ENCODE data around the gene H1-8.

The H1-8 gene

DNA sequence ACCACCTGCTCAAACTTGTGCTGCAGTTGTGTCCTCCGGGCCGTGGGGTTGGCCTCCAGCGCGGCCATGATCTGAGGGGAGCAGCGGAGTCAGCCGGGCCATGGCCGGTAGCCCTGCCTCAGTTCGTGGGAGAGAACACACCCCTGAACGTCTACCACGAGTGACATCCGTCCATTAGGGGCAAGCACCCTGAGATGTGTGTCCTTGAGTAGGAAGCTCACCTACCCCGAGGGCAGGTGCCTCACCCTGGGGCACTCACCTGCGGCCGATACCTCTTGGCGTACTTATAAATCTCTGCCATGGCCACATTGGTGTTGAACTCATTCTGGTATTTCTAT, 13.4 kb downstream of the H1-8 start:
- no peak overlapping the region for H3K27ac Mint-ChIP-seq (ENCODE audit: low read depth)
- no peak overlapping the region for H3K4me3 Mint-ChIP-seq
- H3K9me3 Mint-ChIP-seq, result no peaks in the 10 kb centered on the region
- no peak for DNase-seq (ENCODE audit: low spot score in 2 of 2)
- no peak for ATAC-seq (replicated peaks; ENCODE audit: extremely low read depth, poor library complexity, severe bottlenecking)
- H3K4me1 Mint-ChIP-seq, result peaks cover 42% of the 10 kb centered on the region
- H3K36me3 Mint-ChIP-seq (ENCODE audit: insufficient read depth), result peaks cover 16% of the 10 kb centered on the region
- no peaks in the 10 kb centered on the region for H3K27me3 Mint-ChIP-seq

GRCh38 chr3:129556890-129557547, 14.0 kb downstream of the H1-8 start:
- ATAC-seq (replicated peaks; ENCODE audit: extremely low read depth, poor library complexity, severe bottlenecking), result no peak
- no peaks in the 10 kb centered on the region for H3K27me3 Mint-ChIP-seq
- no peak overlapping the region for H3K27ac Mint-ChIP-seq (ENCODE audit: low read depth)
- peaks cover 16% of the 10 kb centered on the region for H3K36me3 Mint-ChIP-seq (ENCODE audit: insufficient read depth)
- no peaks in the 10 kb centered on the region for H3K9me3 Mint-ChIP-seq
- no peak overlapping the region for H3K4me3 Mint-ChIP-seq
- H3K4me1 Mint-ChIP-seq, result peaks cover 42% of the 10 kb centered on the region
- DNase-seq (ENCODE audit: low spot score in 2 of 2), result no peak

DNA sequence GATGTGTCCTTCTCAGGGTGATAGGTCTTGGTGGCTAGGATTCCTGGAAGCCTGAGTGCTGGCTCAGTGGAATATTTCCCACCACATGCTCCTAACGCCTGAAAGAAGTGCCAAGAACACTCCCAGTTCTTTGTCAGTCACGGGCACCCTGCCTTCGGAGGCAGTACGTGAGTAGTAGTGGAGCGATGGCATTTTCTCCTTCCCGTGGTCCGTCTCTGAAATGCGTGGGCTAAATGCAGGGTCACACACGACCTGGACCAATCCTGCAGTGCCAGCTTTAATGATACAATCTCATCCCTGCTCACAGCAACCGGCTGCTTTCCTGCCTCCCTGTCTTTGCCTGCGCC, 14.5 kb downstream of the H1-8 start:
- DNase-seq (ENCODE audit: low spot score in 2 of 2), result no peak
- Mint-ChIP-seq H3K27me3 (no peaks in the 10 kb centered on the region), H3K27ac (ENCODE audit: low read depth) (peak overlapping the region; percentile 71), H3K36me3 (ENCODE audit: insufficient read depth) (peaks cover 16% of the 10 kb centered on the region), H3K9me3 (no peaks in the 10 kb centered on the region), H3K4me3 (peak overlapping the region; percentile 51), H3K4me1 (peaks cover 40% of the 10 kb centered on the region)
- no peak for ATAC-seq (replicated peaks; ENCODE audit: extremely low read depth, poor library complexity, severe bottlenecking)

- Mint-ChIP-seq H3K27me3 (no peaks in the 10 kb centered on the region), H3K4me1 (peaks cover 33% of the 10 kb centered on the region), H3K27ac (ENCODE audit: low read depth) (peak overlapping the region; percentile 71), H3K36me3 (ENCODE audit: insufficient read depth) (peaks cover 16% of the 10 kb centered on the region), H3K9me3 (no peaks in the 10 kb centered on the region), H3K4me3 (peak overlapping the region; percentile 51)
- peak; percentile 79 for ATAC-seq (replicated peaks; ENCODE audit: extremely low read depth, poor library complexity, severe bottlenecking)
- no peak for DNase-seq (ENCODE audit: low spot score in 2 of 2)
Observed at GRCh38 chr3:129558081-129558771, 15.3 kb downstream of the H1-8 start.

DNA sequence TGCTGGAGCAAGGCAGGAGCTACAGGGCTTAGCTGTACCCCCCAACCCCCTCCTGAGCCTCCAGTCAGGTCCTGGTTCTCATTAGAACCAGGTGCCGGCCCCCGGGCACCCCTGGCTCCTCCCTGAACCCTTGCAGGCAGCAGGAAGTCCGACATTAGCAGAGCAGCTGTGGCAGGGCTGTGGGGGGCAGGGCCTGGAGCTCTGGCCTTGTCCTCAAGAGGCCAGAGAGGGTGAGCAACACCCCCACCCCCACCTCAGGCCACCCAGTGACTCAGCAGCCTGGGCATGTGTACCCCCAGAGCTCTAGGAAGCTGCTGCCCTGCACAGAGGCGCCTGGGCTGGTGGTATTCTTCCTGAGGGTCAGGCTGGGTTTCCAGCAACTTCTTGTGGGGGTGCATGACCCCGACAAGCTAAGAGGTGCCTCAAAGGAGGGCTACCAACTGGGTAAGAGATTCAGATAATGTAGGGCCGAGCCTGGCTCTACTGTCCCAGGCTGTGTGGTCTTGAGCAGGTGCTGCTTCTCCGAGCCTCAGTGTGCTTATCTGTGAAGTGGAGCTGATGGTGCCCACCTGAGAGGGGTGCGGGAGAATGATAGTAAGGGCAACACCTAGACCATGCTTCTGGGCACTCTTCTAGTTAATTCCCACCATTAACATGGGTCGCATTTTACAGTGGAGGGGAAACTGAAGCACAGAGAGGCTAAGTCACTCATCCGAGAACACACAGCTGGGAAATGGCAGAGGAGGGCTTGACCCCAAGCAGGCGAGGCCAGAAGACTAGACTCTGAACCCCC, 16.0 kb downstream of the H1-8 start:
- no peak for DNase-seq (ENCODE audit: low spot score in 2 of 2)
- Mint-ChIP-seq H3K4me1 (peaks cover 26% of the 10 kb centered on the region), H3K27ac (ENCODE audit: low read depth) (peak overlapping the region; percentile 71), H3K36me3 (ENCODE audit: insufficient read depth) (peaks cover 13% of the 10 kb centered on the region), H3K4me3 (no peak overlapping the region), H3K9me3 (no peaks in the 10 kb centered on the region), H3K27me3 (no peaks in the 10 kb centered on the region)
- peak; percentile 7 for ATAC-seq (replicated peaks; ENCODE audit: extremely low read depth, poor library complexity, severe bottlenecking)

DNA sequence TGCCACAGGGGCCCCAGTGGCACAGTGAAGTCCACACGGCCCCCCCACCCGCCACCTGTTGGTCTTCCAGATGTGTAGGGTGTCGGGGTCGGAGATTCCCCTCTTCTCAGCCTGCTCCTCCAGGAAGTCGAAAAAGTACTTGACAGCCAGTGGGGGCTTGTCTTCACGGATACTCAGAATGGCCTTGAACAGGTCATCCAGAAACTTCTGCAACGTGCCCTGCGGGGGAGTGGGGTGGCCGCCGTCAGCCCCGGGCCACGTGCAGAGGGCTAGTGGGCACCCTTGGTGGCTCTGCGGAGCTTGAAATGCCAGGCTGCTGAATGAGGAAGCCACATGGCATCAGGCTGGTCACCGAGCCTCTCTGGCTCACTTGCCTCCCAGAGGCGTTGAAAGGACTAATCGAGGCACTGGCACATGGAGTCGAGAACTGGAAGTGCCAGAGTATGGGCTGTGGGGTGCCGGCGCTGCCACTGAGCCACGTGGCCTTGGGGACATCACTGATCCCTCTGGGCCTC, 16.6 kb downstream of the H1-8 start:
- H3K27me3 Mint-ChIP-seq, result no peaks in the 10 kb centered on the region
- ATAC-seq (replicated peaks; ENCODE audit: extremely low read depth, poor library complexity, severe bottlenecking), result no peak
- DNase-seq (ENCODE audit: low spot score in 2 of 2), result no peak
- no peak overlapping the region for H3K4me3 Mint-ChIP-seq
- peaks cover 13% of the 10 kb centered on the region for H3K36me3 Mint-ChIP-seq (ENCODE audit: insufficient read depth)
- no peaks in the 10 kb centered on the region for H3K9me3 Mint-ChIP-seq
- H3K4me1 Mint-ChIP-seq, result peaks cover 19% of the 10 kb centered on the region
- no peak overlapping the region for H3K27ac Mint-ChIP-seq (ENCODE audit: low read depth)

GRCh38 chr3:129560269-129560787, 17.4 kb downstream of the H1-8 start:
- Mint-ChIP-seq H3K9me3 (no peaks in the 10 kb centered on the region), H3K4me3 (no peak overlapping the region), H3K27me3 (no peaks in the 10 kb centered on the region), H3K4me1 (peaks cover 19% of the 10 kb centered on the region), H3K27ac (ENCODE audit: low read depth) (peak overlapping the region; percentile 67), H3K36me3 (ENCODE audit: insufficient read depth) (peaks cover 12% of the 10 kb centered on the region)
- ATAC-seq (replicated peaks; ENCODE audit: extremely low read depth, poor library complexity, severe bottlenecking), result no peak
- no peak for DNase-seq (ENCODE audit: low spot score in 2 of 2)

GRCh38 chr3:129560911-129561594, 18.1 kb downstream of the H1-8 start:
- ATAC-seq (replicated peaks; ENCODE audit: extremely low read depth, poor library complexity, severe bottlenecking) (no peak), DNase-seq (ENCODE audit: low spot score in 2 of 2) (no peak)
- Mint-ChIP-seq H3K36me3 (ENCODE audit: insufficient read depth) (peaks cover 11% of the 10 kb centered on the region), H3K9me3 (no peaks in the 10 kb centered on the region), H3K27ac (ENCODE audit: low read depth) (peak overlapping the region; percentile 67), H3K4me3 (no peak overlapping the region), H3K4me1 (peaks cover 19% of the 10 kb centered on the region), H3K27me3 (no peaks in the 10 kb centered on the region)

DNA sequence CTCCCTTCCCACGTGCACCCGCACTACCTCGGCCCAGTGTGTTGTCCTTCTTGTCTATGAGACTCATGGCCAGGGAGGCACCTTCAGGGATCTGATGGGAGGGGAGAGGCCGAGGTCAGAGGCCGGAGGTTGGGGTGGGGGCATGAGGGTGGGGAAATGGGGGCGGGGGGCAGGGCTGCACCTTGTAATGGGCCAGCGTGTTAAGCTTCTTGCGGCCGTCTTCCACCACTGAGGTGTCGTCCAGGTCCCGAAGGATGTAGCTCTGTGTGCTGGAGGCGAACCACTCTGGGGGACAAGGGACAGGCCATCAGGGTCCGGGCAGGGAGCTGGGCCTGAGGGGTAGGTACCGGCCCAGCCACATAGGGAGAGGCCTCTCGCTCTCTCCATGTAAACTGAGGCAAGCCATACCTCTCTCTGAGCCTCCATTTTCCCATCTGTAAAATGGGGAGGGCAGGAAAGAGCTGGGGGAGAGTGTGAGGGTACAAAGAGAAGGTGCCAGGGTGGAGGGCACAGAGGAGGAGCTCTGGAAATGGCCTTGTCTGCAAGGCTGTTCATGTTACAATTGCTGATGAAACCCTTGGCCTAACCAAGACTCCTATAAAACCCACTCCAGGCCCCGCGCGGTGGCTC, 18.8 kb downstream of the H1-8 start:
- ATAC-seq (replicated peaks; ENCODE audit: extremely low read depth, poor library complexity, severe bottlenecking), result no peak
- no peak overlapping the region for H3K27ac Mint-ChIP-seq (ENCODE audit: low read depth)
- no peaks in the 10 kb centered on the region for H3K9me3 Mint-ChIP-seq
- no peak overlapping the region for H3K4me3 Mint-ChIP-seq
- peaks cover 26% of the 10 kb centered on the region for H3K4me1 Mint-ChIP-seq
- H3K27me3 Mint-ChIP-seq, result no peaks in the 10 kb centered on the region
- no peak for DNase-seq (ENCODE audit: low spot score in 2 of 2)
- peaks cover 9% of the 10 kb centered on the region for H3K36me3 Mint-ChIP-seq (ENCODE audit: insufficient read depth)

DNA sequence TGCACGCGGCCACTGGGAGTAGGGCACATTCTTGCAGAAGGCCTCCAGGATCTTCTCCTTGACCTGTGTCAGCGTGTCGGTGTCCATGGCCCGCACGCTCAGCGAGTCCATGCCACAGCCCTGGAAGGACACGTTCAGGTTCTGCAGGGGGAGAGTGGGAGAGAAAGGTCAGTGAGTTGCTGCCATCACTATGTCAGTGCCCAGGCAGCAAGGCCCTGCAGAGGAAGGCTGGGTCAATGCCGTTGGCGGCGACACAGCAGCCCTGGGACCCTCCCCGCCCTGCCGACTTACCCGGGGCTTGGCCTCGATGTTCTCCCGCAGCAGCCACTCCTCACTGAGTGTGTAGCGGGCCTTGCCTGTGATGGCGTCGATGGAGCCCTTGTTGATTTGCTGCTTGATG, 19.8 kb downstream of the H1-8 start:
- H3K27ac Mint-ChIP-seq (ENCODE audit: low read depth), result no peak overlapping the region
- H3K4me3 Mint-ChIP-seq, result no peak overlapping the region
- no peaks in the 10 kb centered on the region for H3K9me3 Mint-ChIP-seq

DNA sequence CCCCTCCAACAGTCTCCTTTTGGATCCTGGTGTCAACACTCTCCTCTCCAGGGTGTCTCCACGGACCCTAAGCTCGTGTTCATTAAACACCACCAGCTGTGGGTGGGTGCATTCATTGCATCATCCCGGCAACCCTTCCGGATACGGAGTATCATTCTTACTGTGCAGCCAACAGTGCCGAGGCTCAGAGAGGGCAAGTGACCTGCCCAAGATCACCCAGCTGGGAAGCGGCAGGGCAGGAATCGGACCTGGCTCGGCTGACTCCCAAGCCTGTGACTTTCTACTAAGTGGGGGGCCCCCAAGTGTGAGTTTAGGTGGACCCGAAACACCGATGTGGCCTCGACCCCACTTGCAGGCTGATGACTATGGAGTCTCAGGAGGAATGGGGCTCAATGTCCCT, 20.4 kb downstream of the H1-8 start:
- Mint-ChIP-seq H3K9me3 (no peaks in the 10 kb centered on the region), H3K36me3 (ENCODE audit: insufficient read depth) (peaks cover 3% of the 10 kb centered on the region), H3K4me3 (no peak overlapping the region), H3K27me3 (no peaks in the 10 kb centered on the region), H3K4me1 (peaks cover 28% of the 10 kb centered on the region), H3K27ac (ENCODE audit: low read depth) (no peak overlapping the region)
- ATAC-seq (replicated peaks; ENCODE audit: extremely low read depth, poor library complexity, severe bottlenecking) (no peak), DNase-seq (ENCODE audit: low spot score in 2 of 2) (no peak)

More for the DNA sequence above, 19.8 kb downstream of the H1-8 start:
- DNase-seq (ENCODE audit: low spot score in 2 of 2) (no peak), ATAC-seq (replicated peaks; ENCODE audit: extremely low read depth, poor library complexity, severe bottlenecking) (no peak)
- Mint-ChIP-seq H3K27me3 (no peaks in the 10 kb centered on the region), H3K36me3 (ENCODE audit: insufficient read depth) (peaks cover 5% of the 10 kb centered on the region), H3K4me1 (peaks cover 29% of the 10 kb centered on the region)

Measured in central memory CD8-positive, alpha-beta T cell (primary cell).